ENCODE results near the gene NR5A2. TPM values are rescaled to one million over a fixed set of nuclear protein-coding genes. Genes with fewer than 3 reads are reported as not detected.
"Not testable (repeated sequence)": the region's sequence is repeated elsewhere in the genome, so short reads cannot be mapped to it uniquely, and the experiment has no call there.

Gene NR5A2
- total RNA-seq, 2 donors from 2014 or later: 0.44 to 0.63 TPM

DNA sequence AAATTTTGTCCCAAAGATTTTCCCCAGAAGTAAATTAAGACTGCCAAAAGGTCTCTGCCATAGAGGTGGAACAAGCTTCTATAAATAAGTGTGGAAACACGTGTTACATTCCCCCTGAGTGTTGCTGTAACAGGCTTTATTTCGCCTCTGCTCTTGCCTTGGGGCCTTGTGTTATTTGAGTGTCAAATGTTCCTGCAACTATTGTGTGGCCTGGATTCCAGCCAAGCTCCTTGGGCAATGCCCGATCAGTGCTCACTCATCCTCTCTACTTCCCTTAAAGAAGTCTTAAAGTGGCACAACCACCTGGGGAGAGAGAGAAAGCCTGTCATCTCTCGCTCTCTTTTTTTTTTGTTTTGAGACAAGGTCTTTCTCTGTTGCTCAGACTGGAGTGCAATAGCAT, 156.7 kb downstream of the NR5A2 start:
- H3K27me3 ChIP-seq: no peaks in the 10 kb centered on the region
- H3K4me1 ChIP-seq: peaks cover 0 to 15% of the 10 kb centered on the region in 2 donors
- no peaks in the 10 kb centered on the region for H3K9me3 ChIP-seq
- DNase-seq (ENCODE audit: low spot score): peak; percentile 89
- peak overlapping the region; percentile 16 to 66 for H3K27ac ChIP-seq
- no peaks in the 10 kb centered on the region for H3K36me3 ChIP-seq
- TF ChIP-seq CTCF (IDR thresholded peaks at IDR 0.05): no peak
- H3K4me3 ChIP-seq: no peak overlapping the region

DNA sequence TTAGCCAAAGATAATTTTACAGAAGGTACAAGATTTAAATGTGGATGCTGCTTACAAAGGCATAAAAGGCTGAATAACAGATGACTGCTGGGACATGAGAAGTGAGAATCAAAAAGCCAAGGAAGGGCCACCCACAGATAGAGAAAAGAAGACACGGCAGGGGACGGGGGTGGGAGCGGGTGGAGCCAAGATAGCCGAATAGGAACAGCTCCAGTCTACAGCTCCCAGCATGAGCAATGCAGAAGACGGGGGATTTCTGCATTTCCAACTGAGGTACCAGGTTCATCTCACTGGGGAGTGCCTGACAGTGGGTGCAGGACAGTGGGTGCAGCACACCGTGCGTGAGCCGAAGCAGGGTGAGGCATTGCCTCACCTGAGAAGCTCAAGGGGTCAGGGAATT, 157.7 kb downstream of the NR5A2 start:
- DNase-seq (ENCODE audit: low spot score); H3K4me3 ChIP-seq; H3K27ac ChIP-seq; H3K27me3 ChIP-seq; H3K9me3 ChIP-seq; H3K36me3 ChIP-seq: not testable (repeated sequence)
- peaks cover 0 to 15% of the 10 kb centered on the region in 2 donors for H3K4me1 ChIP-seq

- DNase-seq (ENCODE audit: low spot score); H3K36me3 ChIP-seq; H3K27ac ChIP-seq: not testable (repeated sequence)
Measured at GRCh38 chr1:200187332-200187731, 159.8 kb downstream of the NR5A2 start.

GRCh38 chr1:200191993-200192392, 164.5 kb downstream of the NR5A2 start:
- DNase-seq (ENCODE audit: low spot score): no peak

More at GRCh38 chr1:200187332-200187731, 159.8 kb downstream of the NR5A2 start:
- peaks cover 0 to 15% of the 10 kb centered on the region in 2 donors for H3K4me1 ChIP-seq
- H3K9me3 ChIP-seq, H3K4me3 ChIP-seq, H3K27me3 ChIP-seq: not testable (repeated sequence)

DNA sequence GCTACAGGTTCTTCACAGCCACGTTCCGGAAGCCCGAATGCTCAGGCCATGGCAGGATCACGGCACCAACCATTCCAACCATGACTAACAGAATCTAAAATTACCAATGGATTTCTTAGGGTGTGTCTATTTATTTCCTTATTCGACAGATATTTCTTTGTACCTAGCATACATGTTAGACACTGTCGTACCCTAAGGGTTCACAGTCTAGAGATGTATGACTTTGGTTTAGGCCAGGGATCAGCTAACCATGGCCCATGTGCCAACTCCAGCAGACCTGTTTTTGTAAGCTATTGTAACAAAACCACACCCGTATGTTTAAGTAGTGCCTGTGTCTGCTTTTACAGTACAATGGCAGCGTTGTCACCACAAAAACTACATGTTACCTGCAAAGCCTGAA, 167.0 kb downstream of the NR5A2 start:
- no peak overlapping the region for H3K27ac ChIP-seq
- DNase-seq (ENCODE audit: low spot score): no peak
- no peaks in the 10 kb centered on the region for H3K9me3 ChIP-seq

More at GRCh38 chr1:200191993-200192392, 164.5 kb downstream of the NR5A2 start:
- Histone ChIP-seq H3K9me3 (no peaks in the 10 kb centered on the region), H3K4me3 (no peak overlapping the region), H3K36me3 (no peaks in the 10 kb centered on the region), H3K4me1 (no peaks in the 10 kb centered on the region), H3K27me3 (no peaks in the 10 kb centered on the region), H3K27ac (no peak overlapping the region)
- no peak for TF ChIP-seq CTCF (IDR thresholded peaks at IDR 0.05)

DNA sequence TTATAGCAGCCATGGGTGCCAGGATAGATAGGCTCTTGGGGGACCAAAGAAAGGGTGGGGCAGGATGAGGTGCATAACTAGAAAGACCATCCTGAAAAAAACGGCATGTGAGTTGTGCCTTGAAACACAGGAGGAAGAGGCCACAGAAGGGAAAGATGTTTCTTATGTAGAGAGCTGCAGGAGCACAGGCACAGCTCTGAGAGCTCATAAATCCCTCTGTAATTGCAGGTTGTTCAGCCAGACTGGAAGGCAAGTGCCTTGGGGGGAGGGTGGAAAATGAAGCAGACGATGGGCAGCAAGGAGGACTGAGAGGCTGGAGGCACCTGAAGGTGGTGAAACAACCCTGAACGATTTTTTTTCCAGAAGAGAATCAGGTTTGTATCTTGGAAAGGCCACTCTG, 170.7 kb downstream of the NR5A2 start:
- no peaks in the 10 kb centered on the region for H3K36me3 ChIP-seq
- no peak for DNase-seq (ENCODE audit: low spot score)
- H3K9me3 ChIP-seq: peaks cover 0 to 7% of the 10 kb centered on the region in 2 donors
- H3K4me3 ChIP-seq: no peak overlapping the region
- H3K27ac ChIP-seq: no peak overlapping the region
- TF ChIP-seq CTCF (IDR thresholded peaks at IDR 0.05): no peak
- no peaks in the 10 kb centered on the region for H3K4me1 ChIP-seq
- no peaks in the 10 kb centered on the region for H3K27me3 ChIP-seq

More for the DNA sequence above, 167.0 kb downstream of the NR5A2 start:
- Histone ChIP-seq H3K4me3 (no peak overlapping the region), H3K27me3 (no peaks in the 10 kb centered on the region), H3K4me1 (no peaks in the 10 kb centered on the region), H3K36me3 (no peaks in the 10 kb centered on the region)
- no peak for TF ChIP-seq CTCF (IDR thresholded peaks at IDR 0.05)

DNA sequence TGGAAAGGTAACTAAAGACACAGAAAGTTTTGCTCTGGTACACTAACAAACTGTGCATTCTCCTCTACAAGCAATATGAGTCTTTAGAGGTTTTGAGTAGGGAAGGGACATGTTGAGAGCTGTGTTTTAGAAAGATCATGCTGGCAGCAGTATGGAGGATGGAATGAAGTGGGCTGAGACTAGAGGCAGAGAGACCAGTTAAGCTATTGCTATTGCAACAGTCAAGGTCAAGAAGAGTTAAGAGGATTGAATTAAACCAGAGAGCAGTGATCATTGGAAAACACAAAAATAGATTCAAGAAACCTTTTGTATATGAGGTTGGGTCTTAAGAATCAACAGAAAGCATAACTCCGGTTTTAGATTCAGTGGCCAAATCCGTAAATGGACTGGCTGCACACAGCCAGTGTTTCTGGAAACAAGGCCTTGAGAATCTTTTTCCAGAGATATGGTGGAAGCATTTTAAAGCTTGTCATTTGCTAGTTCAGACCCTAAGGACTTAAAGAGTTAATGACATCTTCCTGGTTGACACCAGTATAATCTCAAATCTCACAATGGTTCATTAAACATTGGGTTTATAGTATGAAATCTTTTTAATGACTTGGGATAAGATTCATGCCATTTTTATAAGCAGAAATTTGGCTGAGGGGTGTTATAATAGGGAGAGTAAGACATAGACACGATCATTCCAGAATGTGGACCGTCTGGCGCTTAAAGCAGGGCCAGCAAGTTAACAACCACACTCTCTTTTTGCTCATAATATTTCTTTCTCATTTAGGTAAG, 177.9 kb downstream of the NR5A2 start:
- no peak overlapping the region for H3K4me3 ChIP-seq
- no peaks in the 10 kb centered on the region for H3K27me3 ChIP-seq
- DNase-seq (ENCODE audit: low spot score): no peak
- peaks cover 0 to 7% of the 10 kb centered on the region in 2 donors for H3K9me3 ChIP-seq
- TF ChIP-seq CTCF (IDR thresholded peaks at IDR 0.05): no peak
- H3K36me3 ChIP-seq: no peaks in the 10 kb centered on the region
- H3K27ac ChIP-seq: no peak overlapping the region
- no peaks in the 10 kb centered on the region for H3K4me1 ChIP-seq
